Measurements from ENCODE around the gene ASTL.

Gene ASTL

DNA sequence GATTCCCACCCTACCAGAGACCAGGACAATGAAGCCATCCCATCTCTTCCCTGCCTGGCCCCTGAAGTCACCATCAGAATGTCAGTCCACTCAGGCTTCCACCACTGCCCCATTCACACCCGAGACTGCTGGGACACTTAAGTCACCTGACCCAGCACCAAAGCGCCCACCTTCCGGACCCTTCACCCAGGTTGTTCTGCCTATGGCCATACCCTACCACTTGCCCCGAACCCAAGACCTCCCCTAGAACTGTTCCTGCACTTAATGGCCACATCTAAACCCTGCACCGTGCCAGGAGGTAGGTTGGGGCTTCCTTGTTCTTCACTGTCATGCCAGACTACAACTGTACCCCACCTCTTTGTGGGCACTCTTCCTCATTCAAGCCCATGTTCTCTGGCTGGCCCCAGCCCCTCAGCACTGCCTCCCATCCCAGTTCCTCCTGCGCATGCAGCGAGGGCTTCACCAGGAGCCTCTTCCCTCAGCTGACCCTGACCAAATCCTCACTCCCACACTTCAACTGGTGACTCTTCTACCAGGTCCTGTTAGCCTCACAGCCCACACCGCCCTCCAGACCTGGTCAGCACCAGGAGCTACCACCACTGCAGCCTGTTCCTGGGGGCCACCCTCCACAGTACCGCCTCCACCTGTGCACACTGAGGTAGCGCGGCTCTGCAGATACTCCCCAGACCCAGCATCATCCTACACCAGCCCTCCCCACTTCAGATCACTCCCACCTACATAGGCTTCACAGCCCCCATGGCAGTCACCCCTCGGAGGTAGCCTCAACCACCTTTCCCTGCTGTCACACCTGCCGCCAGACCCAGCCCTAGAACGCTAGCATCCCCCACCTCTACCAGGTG lies 13.7 kb downstream of the ASTL start:
- no peak for DNase-seq

DNA sequence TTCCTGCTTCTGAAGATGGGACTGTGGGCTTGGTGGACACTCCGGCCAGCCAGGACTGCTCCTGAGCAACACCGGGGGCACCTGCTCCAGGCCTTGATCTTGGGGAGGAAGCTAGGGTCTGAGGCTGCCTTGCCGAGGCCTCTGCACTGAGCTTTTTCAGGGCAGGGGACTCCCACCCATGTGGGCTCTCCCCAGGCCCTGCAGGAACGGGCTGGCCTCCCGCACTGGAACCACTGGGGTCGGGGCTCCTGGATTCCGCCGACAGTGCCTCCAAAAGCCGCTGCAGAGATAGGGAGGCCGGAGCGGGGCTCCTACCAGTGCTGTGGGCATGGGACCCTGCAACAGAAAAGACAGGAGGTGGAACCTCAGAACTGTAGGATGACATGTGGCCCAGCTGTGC lies 14.4 kb downstream of the ASTL start:
- DNase-seq: no peak

DNA sequence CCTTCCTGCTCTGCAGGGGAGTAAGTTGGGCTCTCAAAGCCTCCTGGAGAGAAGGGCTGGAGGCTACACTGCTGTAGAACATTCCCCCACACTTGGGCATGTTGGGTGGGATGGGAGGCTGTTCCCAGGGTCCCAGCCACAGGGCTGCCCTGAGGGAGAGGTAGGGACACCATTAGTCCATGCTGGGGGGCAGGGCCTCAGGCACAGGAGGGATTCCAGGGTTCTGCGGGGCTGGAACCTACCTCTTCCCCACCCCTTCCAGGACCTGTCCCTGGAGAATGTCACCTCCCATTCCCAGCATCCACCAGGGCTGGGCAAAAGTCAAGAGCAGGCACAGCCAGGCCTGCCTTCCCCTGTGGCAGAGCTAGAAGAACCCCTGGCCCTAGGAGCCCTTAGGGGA lies 15.0 kb downstream of the ASTL start:
- no peak for DNase-seq

DNA sequence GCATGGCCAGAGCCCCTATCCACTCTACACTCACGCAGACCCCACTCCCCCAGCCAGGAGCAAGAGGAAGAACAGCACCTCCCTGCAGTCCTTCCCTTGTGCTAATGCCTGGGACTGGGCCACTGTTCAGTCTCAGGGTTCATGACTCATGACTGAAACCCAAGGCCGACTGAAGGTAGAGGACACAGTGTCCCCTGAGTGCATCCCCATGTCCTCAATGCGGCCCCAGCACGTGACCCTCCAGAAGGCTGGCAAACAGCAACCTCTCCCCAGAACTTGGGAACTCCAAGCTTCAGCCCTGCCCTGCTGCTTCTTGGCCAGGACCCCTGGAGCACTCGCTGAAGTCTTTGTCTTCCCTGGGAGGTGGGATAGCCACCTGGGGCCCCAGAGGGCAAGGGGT lies 15.9 kb downstream of the ASTL start:
- DNase-seq: no peak

DNA sequence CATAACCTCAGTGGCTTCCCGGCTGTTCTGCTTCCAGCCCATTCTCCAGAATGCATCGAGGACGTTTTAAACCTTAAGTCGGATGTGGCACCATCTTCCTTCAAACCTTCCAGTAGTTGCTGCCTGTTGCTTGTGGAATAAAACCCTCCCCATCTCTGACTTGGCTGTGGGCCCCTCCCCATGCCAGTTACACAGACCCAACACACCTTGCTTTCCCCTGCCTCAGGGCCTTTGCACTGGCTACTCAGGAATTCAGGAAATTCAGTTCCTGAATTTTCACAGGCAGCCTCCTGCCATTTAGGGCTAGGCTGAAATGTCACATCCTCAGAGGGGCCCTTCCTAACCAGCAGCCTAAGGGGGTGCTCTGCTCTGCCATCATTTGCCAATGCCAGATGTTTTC lies 16.9 kb downstream of the ASTL start:
- no peak for DNase-seq

- no peak for DNase-seq
These were observed 17.3 kb downstream of the ASTL start for GRCh38 chr2:96120991-96121390.

GRCh38 chr2:96120091-96120720 lies 18.1 kb downstream of the ASTL start:
- no peak for DNase-seq

DNA sequence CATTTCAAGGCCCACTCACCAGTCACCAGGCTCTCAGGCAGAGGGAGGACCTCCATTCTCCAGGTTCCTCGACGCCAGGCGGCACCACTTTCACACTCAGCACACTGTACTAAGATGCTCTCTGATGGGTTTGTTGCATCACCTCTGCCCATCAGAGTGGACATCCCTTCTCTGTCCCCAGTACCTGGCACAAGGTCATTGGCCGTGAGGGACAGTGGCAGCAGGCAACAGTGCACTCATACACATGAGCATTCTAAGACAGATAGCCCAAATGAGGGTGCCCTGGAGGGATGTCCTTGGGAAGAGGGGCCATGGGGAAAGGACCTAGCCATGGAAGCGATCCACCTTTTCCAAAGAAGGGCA lies 18.9 kb downstream of the ASTL start:
- no peak for DNase-seq

DNA sequence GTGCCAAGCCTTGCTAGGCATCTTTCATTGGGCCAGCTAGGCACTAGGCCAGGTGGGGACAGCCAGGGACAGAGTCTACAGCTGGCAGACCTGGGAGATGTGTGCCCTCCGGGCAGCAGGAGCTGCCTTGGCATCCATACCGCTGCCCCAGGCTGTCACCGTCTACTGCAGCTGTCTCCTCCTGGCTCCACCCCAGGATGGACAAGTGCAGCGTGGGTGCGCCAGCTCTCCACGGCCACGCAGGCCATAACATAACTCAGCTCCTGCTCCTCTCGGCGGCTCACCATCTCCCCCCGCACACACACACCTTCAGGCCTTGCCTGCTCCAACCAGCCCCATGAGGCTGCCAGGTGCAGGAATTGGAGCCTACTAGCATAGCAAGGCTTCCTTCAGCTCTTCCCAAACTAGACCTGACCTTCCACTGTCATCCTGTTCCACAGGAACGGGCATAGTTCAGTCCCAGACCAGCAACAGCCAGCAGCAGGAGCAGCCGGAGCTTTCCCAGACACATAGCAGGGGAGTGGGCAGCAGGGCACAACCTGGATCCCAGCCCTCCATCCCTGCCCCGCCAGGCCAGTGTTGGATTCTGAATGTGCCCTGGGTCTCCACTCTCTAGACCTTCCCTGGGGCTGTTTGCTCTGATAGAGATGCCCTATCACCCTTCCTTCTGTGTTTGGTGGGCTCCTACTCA lies 19.5 kb downstream of the ASTL start:
- no peak for DNase-seq

DNA sequence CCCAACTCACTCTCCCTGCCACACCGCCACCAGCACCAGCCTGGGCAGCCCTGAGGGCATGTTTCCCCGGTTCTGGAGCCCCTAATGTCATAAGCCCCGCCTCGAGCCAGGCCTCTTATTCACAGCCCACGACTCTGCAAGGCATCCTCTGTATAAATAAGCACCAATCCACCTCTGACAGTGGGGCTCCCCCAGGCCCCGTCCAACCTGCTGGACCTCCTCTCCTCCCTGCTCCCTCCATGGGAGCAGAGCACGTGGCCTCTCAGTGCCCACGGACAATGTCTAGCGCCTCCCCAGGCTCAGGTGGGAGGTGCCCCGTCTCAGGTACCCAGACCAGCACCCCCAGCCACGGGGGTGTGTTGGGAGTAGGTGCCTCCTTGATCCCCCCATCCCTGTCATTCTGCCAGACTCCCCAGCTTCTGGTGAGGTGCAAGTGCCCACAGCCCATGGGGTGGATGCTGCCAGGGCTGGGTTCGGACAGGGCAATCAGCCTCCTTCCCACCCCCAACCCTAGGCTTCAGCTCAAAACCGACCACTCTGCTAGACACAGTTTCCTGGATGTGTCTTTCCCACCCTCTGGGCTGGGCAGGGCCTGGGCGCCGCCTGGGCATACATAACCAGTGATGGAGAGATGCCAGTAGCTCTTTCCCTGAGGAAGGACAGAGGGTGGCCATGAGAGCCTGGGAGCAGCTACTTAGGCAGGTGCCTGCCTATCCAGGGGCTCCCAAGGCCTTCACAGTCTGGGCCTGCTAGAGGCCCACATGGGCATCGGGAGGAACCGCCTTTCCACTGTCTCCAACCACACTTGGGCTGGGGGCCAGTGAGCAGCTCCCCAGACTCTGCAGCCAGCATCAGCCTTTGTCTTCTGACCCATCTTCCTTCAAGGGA lies 20.4 kb downstream of the ASTL start:
- DNase-seq: no peak

DNA sequence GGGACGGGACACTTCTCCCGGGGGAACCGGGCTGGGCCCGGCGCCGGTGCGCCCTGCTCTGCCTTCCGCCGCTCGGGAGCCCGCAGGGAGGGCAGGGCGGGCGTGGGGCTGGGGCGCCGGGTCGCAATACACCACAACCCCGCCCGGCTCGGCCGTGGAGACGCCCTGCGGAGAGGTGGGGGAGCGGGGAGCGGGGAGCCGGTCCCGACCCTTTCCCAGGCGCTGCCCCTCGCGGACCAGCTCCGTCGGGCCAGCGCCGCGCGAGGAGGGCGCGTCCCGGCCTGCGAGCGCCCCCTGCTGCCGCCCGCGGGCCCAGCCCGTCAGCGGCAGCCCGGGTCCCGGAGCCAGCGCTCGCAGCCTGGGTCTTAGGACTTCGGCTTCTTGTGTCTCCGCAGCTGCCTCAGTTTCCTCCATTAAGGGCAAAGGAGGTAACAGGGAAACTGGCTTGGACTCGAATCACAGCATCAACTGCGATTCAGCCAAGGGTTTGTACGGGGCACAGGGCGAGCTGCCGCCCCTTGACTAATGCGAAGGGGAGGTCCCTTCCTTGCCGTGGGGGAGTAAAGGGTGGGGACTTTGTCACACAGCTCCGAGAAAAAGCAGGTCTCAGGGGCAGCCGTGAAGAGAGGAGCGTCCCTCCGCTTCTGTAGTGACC lies 21.3 kb downstream of the ASTL start:
- DNase-seq: peak; percentile 68

- DNase-seq: peak; percentile 87
These were observed 21.9 kb downstream of the ASTL start, which contains the start of gene ADRA2B for GRCh38 chr2:96116424-96116878. ADRA2B (minus strand) TSS chr2:96116571; CDS start chr2:96116149, 422 bp downstream.

GRCh38 chr2:96115631-96116423 lies 22.5 kb downstream of the ASTL start:
- DNase-seq: no peak

GRCh38 chr2:96114903-96115581 lies 23.3 kb downstream of the ASTL start:
- no peak for DNase-seq

DNA sequence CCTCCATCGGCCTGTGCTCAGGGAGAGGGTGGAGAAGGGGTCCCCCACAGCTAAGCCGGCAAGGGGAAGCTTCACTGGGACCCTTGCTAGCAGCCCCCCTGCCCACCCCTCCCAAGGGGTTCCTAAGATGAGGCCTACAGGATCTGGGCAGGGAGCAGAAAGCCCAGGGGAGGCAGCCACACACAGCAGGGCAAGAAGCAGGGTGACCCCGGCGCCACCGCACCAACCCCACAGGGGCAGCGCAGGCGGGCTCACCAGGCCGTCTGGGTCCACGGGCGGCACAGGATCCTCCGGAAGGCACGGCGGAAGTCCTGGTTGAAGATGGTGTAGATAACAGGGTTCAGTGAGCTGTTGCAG lies 23.8 kb downstream of the ASTL start:
- no peak for DNase-seq

- no peak for DNase-seq
These were observed 24.4 kb downstream of the ASTL start for GRCh38 chr2:96113951-96114350.

GRCh38 chr2:96113367-96113677 lies 25.0 kb downstream of the ASTL start:
- DNase-seq: no peak

DNA sequence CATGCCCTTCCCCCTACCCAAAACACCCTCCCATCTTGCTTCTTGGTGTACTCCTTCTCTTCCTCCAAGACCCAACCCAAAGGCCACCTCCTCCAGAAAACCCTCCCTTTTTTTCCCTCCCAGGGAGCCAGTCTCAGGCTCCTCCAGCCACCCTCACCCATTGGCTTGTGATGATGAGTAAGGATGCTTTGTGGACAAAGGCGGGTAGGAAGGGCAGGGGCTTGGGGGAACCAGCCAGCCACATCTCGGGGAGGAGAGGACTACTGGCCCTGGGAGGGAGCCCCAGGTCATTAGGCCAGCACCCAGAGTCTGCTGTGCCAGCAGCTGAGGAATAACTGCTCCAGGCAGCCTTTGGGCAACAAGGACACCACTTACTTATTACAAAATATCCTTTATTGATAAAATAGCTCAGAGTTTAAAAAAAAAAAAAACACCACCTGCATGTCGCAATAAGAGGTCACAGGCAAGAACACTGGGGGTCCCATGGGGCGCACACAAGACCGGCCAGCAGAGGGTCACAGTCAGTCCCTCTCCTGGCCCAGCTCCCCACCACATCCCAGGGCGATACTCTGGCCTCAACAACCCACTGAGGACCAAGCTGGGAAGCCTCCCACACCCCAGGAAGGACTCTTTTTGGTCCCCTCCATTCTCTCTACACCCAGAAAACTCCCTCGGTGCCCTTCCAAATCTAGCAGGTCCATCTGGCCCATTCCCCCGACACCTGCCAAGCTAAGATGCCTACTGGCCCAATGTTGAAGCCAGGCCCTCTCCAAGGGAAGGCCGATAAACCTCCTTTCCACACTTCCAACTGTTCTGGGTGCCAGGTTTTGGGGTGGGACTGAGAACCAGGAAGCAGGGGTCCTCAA lies 25.6 kb downstream of the ASTL start:
- no peak for DNase-seq

DNA sequence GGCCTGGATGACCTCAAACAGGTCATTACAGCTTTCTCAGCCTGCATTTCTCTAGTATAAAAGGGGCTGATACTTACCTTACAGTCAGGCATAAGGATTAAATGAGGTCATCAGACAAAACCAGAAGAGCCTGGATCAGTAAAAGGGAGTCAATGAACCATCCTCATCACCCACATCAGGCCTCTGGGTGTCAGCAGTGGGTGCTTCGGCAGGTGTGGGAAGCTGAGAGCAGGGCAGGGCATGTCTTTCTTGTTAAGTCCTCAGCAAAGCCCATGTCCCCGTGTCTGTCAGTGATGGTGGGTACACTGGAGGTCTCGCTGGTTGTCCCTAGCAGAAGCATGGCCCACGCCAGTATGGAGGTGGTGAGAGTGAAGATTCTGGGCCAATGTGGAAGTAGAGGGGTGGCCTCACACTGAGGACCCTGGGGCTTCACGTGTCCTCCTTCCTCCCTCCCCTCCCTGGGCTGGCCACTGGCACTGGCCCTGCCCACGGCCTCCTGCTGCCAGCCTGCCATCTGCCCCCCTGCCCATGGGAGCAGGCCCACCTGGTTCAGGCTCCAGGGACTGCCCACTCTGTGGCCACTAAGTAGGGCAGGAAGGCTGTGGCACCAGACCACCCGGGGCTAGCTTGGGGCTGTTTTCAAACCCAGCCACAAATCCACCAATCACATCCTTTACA lies 26.3 kb downstream of the ASTL start:
- DNase-seq: no peak

Measured in CD4-positive, alpha-beta T cell treated with Interleukin-12 subunit alpha and Interleukin-12 subunit beta, for 1 hour (primary cell).